Measurements from ENCODE around the gene SPHK1.

The SPHK1 gene

GRCh38 chr17:76432004-76432403 is 47.6 kb downstream of the SPHK1 start:
- DNase-seq (ENCODE audit: low read depth in 1 of 2, low spot score in 1 of 2), result no peak

DNA sequence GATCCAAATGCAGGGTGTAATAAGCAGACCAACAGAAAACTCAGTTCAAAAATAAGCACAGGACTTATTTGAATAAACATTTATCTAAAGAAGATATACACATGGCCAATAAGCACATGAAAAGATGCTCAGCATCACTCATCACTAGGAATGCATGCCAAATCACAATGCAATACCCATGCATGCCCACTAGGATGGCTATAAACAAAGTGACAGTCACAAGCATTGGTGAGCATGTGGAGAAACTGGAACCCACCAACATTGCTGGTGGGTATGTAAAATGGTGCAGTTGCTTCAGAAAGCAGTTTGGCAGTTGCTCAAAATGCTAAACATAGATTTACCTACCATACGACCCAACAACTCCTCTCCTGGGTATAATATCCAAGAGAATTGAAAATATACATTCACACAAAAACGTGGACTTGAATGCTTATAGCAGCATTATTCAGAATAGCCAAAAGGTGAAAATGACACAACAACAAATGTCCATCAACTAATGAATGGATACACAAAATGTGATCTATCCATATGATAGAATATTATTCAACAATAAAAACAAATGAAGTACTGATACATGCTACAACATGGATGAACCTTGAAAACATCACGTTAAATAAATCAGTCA is 48.4 kb downstream of the SPHK1 start:
- no peak for DNase-seq (ENCODE audit: low read depth in 1 of 2, low spot score in 1 of 2)

DNA sequence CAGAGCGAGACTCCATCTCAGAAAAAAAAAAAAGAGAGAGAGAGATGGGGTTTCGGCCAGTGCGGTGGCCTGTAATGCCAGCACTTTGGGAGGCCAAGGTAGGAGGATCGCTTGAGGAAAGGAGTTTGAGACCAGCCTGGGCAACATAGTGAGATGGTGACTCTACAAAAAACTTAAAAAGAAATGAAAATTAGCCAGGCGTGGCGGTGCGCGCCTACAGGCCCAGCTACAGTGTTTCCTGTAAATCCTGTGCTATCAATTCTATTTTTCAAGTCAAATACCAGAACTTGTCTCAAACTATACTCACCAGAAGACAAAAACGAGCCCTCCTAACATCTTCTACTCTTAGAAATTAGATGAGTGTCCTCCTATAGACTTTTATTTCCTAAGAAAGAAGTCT is 49.3 kb downstream of the SPHK1 start:
- DNase-seq (ENCODE audit: low read depth in 1 of 2, low spot score in 1 of 2), result no peak

- no peak for DNase-seq (ENCODE audit: low read depth in 1 of 2, low spot score in 1 of 2)
Measured at GRCh38 chr17:76434870-76435269, 50.5 kb downstream of the SPHK1 start.

- DNase-seq (ENCODE audit: low read depth in 1 of 2, low spot score in 1 of 2), result no peak
Measured at GRCh38 chr17:76435751-76436150, 51.3 kb downstream of the SPHK1 start.

All from activated T-helper 1 cell treated with anti-CD3 and anti-CD28 coated beads, Interleukin-2, amount 50 U/mL, for 16 hours (primary cell).